ENCODE measurements around the gene TYROBP. TPM values are rescaled to one million over a fixed set of nuclear protein-coding genes. Genes with fewer than 3 reads are reported as not detected.

TYROBP gene
- total RNA-seq, 4 donors from 2014 or later: 3.0 to 116 (median 45.3) TPM

- Histone ChIP-seq H3K4me3 (no peak overlapping the region), H3K4me1 (no peaks in the 10 kb centered on the region), H3K27me3 (no peaks in the 10 kb centered on the region), H3K9me3 (no peaks in the 10 kb centered on the region), H3K36me3 (peaks cover 0 to 78% of the 10 kb centered on the region in 2 donors), H3K27ac (no peak overlapping the region)
- TF ChIP-seq EP300 (IDR thresholded peaks at IDR 0.05): no peak
- TF ChIP-seq POLR2A (IDR thresholded peaks at IDR 0.05): no peak
- no peak for TF ChIP-seq POLR2AphosphoS5 (IDR thresholded peaks at IDR 0.05)
- TF ChIP-seq CTCF (IDR thresholded peaks at IDR 0.05): no peak
- ATAC-seq: no peak
- 70 to 94% methylated on average over 1 to 3 of the region's 18 CpGs for WGBS, 2 donors (ENCODE audit: low coverage in 1 of 2)
Observed at GRCh38 chr19:35889370-35890112, 18.6 kb downstream of the TYROBP start.

DNA sequence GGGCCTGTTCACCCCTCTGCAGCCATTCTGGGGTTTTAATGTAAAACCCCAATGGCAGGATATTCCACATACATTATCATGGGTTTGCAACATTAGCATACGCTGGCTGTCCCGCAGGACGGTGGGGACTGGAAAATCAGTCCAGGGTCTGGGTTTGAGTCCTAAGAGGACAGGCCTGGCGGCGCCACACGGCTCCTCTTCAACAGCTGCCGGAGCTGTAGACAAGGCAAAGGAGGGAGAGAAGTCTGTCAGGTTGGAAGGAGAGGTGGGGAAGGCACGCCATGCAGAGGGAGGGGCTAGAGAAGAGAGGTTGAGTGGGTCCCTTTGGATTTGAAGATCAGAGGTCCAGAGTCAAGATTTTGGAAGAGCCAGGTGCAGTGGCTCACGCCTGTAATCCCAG lies 19.7 kb downstream of the TYROBP start:
- H3K4me1 ChIP-seq: no peaks in the 10 kb centered on the region
- no peak for TF ChIP-seq EP300 (IDR thresholded peaks at IDR 0.05)
- no peak for TF ChIP-seq CTCF (IDR thresholded peaks at IDR 0.05)
- no peak for ATAC-seq
- H3K27ac ChIP-seq: no peak overlapping the region
- H3K36me3 ChIP-seq: peaks cover 0 to 66% of the 10 kb centered on the region in 2 donors
- no peaks in the 10 kb centered on the region for H3K27me3 ChIP-seq
- 94% methylated on average over 8 of the region's 9 CpGs; no CpG with 5 or more reads in 1 of the 2 donors for WGBS, 2 donors (ENCODE audit: low coverage in 1 of 2)
- H3K9me3 ChIP-seq: no peaks in the 10 kb centered on the region
- no peak overlapping the region for H3K4me3 ChIP-seq

GRCh38 chr19:35887197-35887596 lies 20.9 kb downstream of the TYROBP start:
- Histone ChIP-seq H3K27ac (no peak overlapping the region), H3K27me3 (no peaks in the 10 kb centered on the region), H3K9me3 (no peaks in the 10 kb centered on the region), H3K4me3 (no peak overlapping the region), H3K36me3 (peaks cover 0 to 54% of the 10 kb centered on the region in 2 donors), H3K4me1 (no peaks in the 10 kb centered on the region)
- WGBS, 2 donors (ENCODE audit: low coverage in 1 of 2): 94 to 100% methylated on average over 1 to 2 of the region's 5 CpGs
- no peak for ATAC-seq
- no peak for TF ChIP-seq POLR2AphosphoS5 (IDR thresholded peaks at IDR 0.05)
- TF ChIP-seq CTCF (IDR thresholded peaks at IDR 0.05): no peak
- no peak for TF ChIP-seq POLR2A (IDR thresholded peaks at IDR 0.05)

DNA sequence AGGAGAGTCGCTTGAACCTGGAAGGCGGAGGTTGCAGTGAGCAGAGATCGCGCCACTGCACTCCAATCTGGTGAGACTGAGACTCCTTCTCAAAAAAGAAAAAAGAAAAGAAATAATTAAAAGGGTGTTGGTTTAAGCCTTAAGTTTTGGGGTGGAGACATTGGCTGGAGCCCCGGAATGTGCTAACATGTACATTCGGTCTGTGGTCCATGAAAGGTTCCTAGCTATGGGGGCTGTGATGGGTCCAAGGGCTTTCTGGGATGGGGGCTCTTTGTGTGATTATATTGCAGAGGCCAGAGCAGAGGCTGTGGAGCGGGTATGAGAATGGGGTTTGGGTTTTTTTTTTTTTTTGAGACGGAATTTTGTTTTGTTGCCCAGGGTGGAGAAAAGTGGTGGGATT lies 22.2 kb downstream of the TYROBP start:
- TF ChIP-seq EP300 (IDR thresholded peaks at IDR 0.05) (no peak), POLR2A (IDR thresholded peaks at IDR 0.05) (no peak), POLR2AphosphoS5 (IDR thresholded peaks at IDR 0.05) (no peak), CTCF (IDR thresholded peaks at IDR 0.05) (no peak)
- H3K4me3 ChIP-seq: no peak overlapping the region
- ATAC-seq: no peak
- peaks cover 0 to 44% of the 10 kb centered on the region in 2 donors for H3K36me3 ChIP-seq
- H3K27ac ChIP-seq: no peak overlapping the region
- 86 to 93% methylated on average over 3 to 7 of the region's 8 CpGs for WGBS, 2 donors (ENCODE audit: low coverage in 1 of 2)
- no peaks in the 10 kb centered on the region for H3K27me3 ChIP-seq
- no peaks in the 10 kb centered on the region for H3K9me3 ChIP-seq
- no peaks in the 10 kb centered on the region for H3K4me1 ChIP-seq

DNA sequence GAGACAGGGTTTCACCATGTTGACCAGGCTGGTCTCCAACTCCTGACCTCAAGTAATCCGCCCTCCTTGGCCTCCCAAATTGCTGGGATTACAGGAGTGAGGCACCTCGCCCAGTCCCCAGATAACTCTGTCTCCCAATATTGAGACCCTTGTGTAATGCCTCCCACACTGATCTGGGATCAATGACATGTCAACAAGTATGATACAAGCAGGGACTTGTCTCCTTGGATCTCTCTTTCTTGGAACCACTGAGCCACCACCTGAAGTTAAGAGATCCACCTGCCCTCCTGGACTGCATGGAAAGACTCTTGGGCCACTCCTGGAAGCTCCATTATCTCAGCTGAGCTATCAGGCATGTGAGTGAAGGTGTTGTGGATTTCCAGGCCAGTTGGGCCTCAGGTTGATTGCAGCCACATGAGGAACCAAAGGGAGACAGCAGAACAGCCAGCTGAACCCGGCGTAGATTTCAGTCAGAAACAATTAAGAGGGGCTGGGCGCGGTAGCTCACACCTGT lies 22.8 kb downstream of the TYROBP start:
- Histone ChIP-seq H3K9me3 (no peaks in the 10 kb centered on the region), H3K27ac (no peak overlapping the region), H3K36me3 (peaks cover 0 to 38% of the 10 kb centered on the region in 2 donors), H3K4me1 (no peaks in the 10 kb centered on the region), H3K4me3 (no peak overlapping the region), H3K27me3 (no peaks in the 10 kb centered on the region)
- WGBS, 2 donors (ENCODE audit: low coverage in 1 of 2): 82% methylated on average over 2 of the region's 6 CpGs; no CpG with 5 or more reads in 1 of the 2 donors
- no peak for ATAC-seq
- TF ChIP-seq EP300 (IDR thresholded peaks at IDR 0.05): no peak
- no peak for TF ChIP-seq POLR2A (IDR thresholded peaks at IDR 0.05)
- TF ChIP-seq POLR2AphosphoS5 (IDR thresholded peaks at IDR 0.05): no peak
- no peak for TF ChIP-seq CTCF (IDR thresholded peaks at IDR 0.05)
